Smooth muscle cell (in vitro differentiated cells): ENCODE data around the gene SMO. TPM values are rescaled to one million over a fixed set of nuclear protein-coding genes. Genes with fewer than 3 reads are reported as not detected.

Experiments used
- DNase-seq: peaks from one replicate; lab custom pipeline; 2025; ENCODE audit not compliant: unreplicated experiment; lab: John Stamatoyannopoulos, UW
- H2AFZ ChIP-seq: fragments of 200-600 bp; sonication (generic); 2 replicates; pipeline ENCODE4 v1.6.0; 2016; ENCODE audit warnings: antibody characterized with exemption, low read depth, mild to moderate bottlenecking
- H3F3A ChIP-seq: fragments of 200-600 bp; sonication (generic); 2 replicates; pipeline ENCODE4 v1.6.0; 2017; ENCODE audit warnings: antibody characterized with exemption, low read depth
- H3K27ac ChIP-seq: fragments of 200-600 bp; sonication (generic); 2 replicates; pipeline ENCODE4 v1.5.1; 2016; ENCODE audit warnings: low read depth, mild to moderate bottlenecking
- H3K27me3 ChIP-seq: fragments of 200-600 bp; sonication (generic); 2 replicates; pipeline ENCODE4 v1.6.1; 2016; ENCODE audit warnings: low read depth, mild to moderate bottlenecking
- H3K36me3 ChIP-seq: fragments of 200-600 bp; sonication (generic); 2 replicates; pipeline ENCODE4 v1.5.1; 2016; ENCODE audit warnings: low read depth
- H3K4me1 ChIP-seq: fragments of 200-600 bp; sonication (generic); 2 replicates; pipeline ENCODE4 v1.5.1; 2016; ENCODE audit warnings: low read depth
- H3K4me2 ChIP-seq: fragments of 200-600 bp; sonication (generic); 2 replicates; pipeline ENCODE4 v1.6.0; 2016; ENCODE audit warnings: mild to moderate bottlenecking
- H3K4me3 ChIP-seq: fragments of 200-600 bp; sonication (generic); 2 replicates; pipeline ENCODE4 v1.5.1; 2016; ENCODE audit warnings: mild to moderate bottlenecking
- H3K79me2 ChIP-seq: fragments of 200-600 bp; sonication (generic); 2 replicates; pipeline ENCODE4 v1.6.0; 2016; ENCODE audit warnings: low read depth, mild to moderate bottlenecking
- H3K9ac ChIP-seq: fragments of 200-600 bp; sonication (generic); 2 replicates; pipeline ENCODE4 v1.6.0; 2016; ENCODE audit warnings: low read depth
- H3K9me3 ChIP-seq: fragments of 200-600 bp; sonication (generic); replicated peaks from 2 replicates; pipeline ENCODE4 v1.5.1; 2016; ENCODE audit warnings: low read depth
- H4K20me1 ChIP-seq: fragments of 200-600 bp; sonication (generic); 2 replicates; pipeline ENCODE4 v1.6.0; 2016; ENCODE audit warnings: low read depth
- WGBS: methylation state at CpG from one replicate; pipeline ENCODE4 v1.1.7; 2016; ENCODE audit warnings: low lambda C conversion rate; 5-methylcytosine and 5-hydroxymethylcytosine counted together
- polyA plus RNA-seq: library from polyadenylated mRNA; unstranded; fragments of >200 nt; fragmentation: Nextera tagmentation; extraction: Ambion mirVana; gene quantifications from 2 replicates; pipeline ENCODE4 v1.2.1, GENCODE V29; 2016
- total RNA-seq: library from RNA; depleted of rRNA; stranded (reverse); fragments of >200 nt; gene quantifications from 2 replicates; pipeline ENCODE4 v1.2.3, GENCODE V29; 2014
- TF ChIP-seq, protein P1 (sequence below): fragments of 200-600 bp; sonication (generic); IDR thresholded peaks from 2 replicates; pipeline ENCODE4 v1.5.1; 2017; ENCODE audit warnings: borderline replicate concordance, mild to moderate bottlenecking, antibody characterized with exemption; ENCODE audit not compliant: insufficient read depth, poor library complexity, severe bottlenecking

SMO gene
- total and polyA plus RNA-seq, 2 experiments from 2014 or later: 23.6 to 25.8 TPM

DNA sequence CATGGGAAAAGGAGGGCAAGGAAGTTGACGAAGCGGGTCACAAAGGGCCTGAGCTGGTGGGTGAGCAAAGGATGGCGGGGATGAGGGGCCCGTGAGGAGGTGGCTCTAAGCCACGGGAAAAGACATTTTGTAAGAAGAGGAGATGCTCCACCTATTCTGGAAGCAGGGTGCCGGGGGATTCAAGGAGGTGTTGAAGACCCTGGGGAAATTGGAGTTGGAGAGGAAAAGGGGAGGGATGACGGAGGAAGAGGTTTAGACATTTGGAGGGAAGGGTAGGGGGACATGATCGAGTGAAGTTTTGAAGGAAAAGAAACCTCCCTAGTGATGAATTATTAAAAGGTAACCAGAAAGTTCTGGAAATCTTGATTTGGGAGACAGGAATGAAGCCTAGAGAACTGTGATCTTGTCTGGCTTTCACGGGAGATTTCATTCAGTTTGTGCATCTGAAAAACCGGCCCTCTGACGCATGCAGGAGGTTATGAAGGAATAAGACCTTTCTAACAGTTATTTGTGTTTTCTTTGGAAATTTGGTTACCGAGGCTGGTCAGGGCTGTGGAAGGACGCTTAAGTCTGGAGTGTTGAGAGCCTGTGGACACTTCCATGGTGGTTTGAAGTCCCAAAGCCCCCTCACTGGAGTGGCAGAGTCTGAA lies 1.4 kb downstream of the SMO start:
- Histone ChIP-seq H4K20me1 (peaks cover 50% of the 10 kb centered on the region), H3F3A (peaks cover 6% of the 10 kb centered on the region), H3K27me3 (no peaks in the 10 kb centered on the region), H2AFZ (peak overlapping the region; percentile 90), H3K9me3 (no peaks in the 10 kb centered on the region), H3K9ac (peak overlapping the region; percentile 83), H3K4me3 (peak overlapping the region; percentile 98), H3K4me2 (peak overlapping the region; percentile 93), H3K4me1 (peaks cover 21% of the 10 kb centered on the region), H3K79me2 (peaks cover 56% of the 10 kb centered on the region), H3K27ac (no peak overlapping the region), H3K36me3 (no peaks in the 10 kb centered on the region)
- TF ChIP-seq, protein P1, sequence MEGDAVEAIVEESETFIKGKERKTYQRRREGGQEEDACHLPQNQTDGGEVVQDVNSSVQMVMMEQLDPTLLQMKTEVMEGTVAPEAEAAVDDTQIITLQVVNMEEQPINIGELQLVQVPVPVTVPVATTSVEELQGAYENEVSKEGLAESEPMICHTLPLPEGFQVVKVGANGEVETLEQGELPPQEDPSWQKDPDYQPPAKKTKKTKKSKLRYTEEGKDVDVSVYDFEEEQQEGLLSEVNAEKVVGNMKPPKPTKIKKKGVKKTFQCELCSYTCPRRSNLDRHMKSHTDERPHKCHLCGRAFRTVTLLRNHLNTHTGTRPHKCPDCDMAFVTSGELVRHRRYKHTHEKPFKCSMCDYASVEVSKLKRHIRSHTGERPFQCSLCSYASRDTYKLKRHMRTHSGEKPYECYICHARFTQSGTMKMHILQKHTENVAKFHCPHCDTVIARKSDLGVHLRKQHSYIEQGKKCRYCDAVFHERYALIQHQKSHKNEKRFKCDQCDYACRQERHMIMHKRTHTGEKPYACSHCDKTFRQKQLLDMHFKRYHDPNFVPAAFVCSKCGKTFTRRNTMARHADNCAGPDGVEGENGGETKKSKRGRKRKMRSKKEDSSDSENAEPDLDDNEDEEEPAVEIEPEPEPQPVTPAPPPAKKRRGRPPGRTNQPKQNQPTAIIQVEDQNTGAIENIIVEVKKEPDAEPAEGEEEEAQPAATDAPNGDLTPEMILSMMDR: no peak
- WGBS: 29% methylated on average over 13 of the region's 13 CpGs
- no peak for DNase-seq

DNA sequence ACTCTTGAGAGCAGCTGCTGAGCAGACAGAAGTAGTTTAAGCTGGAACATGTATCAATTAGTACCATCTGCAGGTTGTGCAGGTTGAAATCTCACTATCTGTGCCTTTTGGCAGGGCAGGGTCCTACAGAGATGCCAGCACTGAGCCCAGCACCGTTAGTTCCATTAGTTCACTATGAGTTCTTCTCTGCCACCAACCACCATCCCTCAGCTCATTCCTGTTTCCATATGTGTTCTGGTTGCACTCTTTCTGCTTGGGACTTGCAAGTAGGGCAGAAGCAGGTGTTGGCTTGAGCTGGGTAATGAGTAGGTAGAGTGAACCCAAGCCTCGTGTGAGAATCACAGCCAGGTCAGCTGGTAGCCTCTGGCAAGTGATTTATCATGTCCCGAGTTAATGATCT lies 2.8 kb downstream of the SMO start:
- Histone ChIP-seq H3K36me3 (no peaks in the 10 kb centered on the region), H3K4me1 (peaks cover 21% of the 10 kb centered on the region), H3K4me2 (peak overlapping the region; percentile 93), H3K4me3 (no peak overlapping the region), H3F3A (peaks cover 6% of the 10 kb centered on the region), H3K27ac (no peak overlapping the region), H3K27me3 (no peaks in the 10 kb centered on the region), H4K20me1 (peaks cover 63% of the 10 kb centered on the region), H2AFZ (no peak overlapping the region), H3K79me2 (peaks cover 65% of the 10 kb centered on the region), H3K9ac (no peak overlapping the region), H3K9me3 (no peaks in the 10 kb centered on the region)
- TF ChIP-seq, protein P1: no peak
- no peak for DNase-seq
- WGBS: 86% methylated on average over 3 of the region's 3 CpGs

DNA sequence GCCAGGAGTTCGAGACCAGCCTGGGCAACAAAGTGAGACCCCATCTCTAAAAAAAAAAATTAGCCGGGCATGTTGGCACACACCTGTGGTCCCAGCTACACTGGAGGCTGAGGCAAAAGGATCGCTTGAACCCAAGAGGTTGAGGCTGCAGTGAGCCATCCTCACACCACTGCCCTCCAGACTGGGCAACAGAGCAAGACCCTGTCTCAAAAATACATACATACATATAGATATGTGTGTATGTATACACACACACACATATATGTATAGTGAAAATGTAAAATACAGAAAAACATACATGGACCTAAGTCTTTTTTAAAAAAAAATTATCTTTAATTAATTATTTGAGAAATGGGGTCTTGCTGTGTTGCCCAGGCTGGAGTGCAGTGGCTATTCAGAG lies 5.5 kb downstream of the SMO start:
- WGBS: 96% methylated on average over 3 of the region's 3 CpGs
- peaks cover 80% of the 10 kb centered on the region for H3K79me2 ChIP-seq
- no peaks in the 10 kb centered on the region for H3K9me3 ChIP-seq
- H2AFZ ChIP-seq: no peak overlapping the region
- TF ChIP-seq, protein P1: no peak
- H3K27me3 ChIP-seq: no peaks in the 10 kb centered on the region
- H3F3A ChIP-seq: no peaks in the 10 kb centered on the region
- H3K27ac ChIP-seq: no peak overlapping the region
- DNase-seq: no peak
- H3K36me3 ChIP-seq: no peaks in the 10 kb centered on the region
- no peak overlapping the region for H3K9ac ChIP-seq
- no peak overlapping the region for H3K4me2 ChIP-seq
- H3K4me1 ChIP-seq: peaks cover 16% of the 10 kb centered on the region
- no peak overlapping the region for H3K4me3 ChIP-seq
- peaks cover 89% of the 10 kb centered on the region for H4K20me1 ChIP-seq

DNA sequence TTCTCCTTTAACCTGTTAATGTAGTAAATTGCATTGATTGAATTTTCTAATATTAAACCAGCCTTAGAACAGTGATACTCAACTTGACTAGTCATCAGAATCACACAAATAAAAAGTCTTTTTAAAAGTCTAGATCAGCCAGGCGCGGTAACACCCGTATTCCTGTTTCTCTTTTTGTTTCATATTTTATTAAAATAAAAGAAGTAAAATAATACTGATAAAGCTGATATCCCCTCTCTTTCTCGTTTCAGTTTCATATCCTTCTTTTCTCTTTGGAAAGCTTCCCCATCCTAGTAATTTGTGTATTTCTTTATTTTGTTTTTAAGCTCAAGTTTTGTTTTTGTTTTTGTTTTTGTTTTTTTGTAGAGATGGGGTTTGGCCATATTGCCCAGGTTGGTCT lies 9.3 kb downstream of the SMO start:
- no peak overlapping the region for H3K4me3 ChIP-seq
- H3K4me2 ChIP-seq: no peak overlapping the region
- no peaks in the 10 kb centered on the region for H3K36me3 ChIP-seq
- no peaks in the 10 kb centered on the region for H3K4me1 ChIP-seq
- no peak overlapping the region for H3K9ac ChIP-seq
- no peak overlapping the region for H3K27ac ChIP-seq
- WGBS: 95% methylated on average over 4 of the region's 4 CpGs
- H3F3A ChIP-seq: no peaks in the 10 kb centered on the region
- H3K9me3 ChIP-seq: no peaks in the 10 kb centered on the region
- H3K79me2 ChIP-seq: peaks cover 46% of the 10 kb centered on the region
- H3K27me3 ChIP-seq: no peaks in the 10 kb centered on the region
- no peak for DNase-seq
- H2AFZ ChIP-seq: no peak overlapping the region
- H4K20me1 ChIP-seq: peaks cover 79% of the 10 kb centered on the region
- TF ChIP-seq, protein P1: no peak
